Measurements from ENCODE around the gene ELMO2. TPM values are rescaled to one million over a fixed set of nuclear protein-coding genes. Genes with fewer than 3 reads are reported as not detected.

Gene ELMO2
- total RNA-seq, 1 experiment from 2014 or later, result 28.4 TPM

DNA sequence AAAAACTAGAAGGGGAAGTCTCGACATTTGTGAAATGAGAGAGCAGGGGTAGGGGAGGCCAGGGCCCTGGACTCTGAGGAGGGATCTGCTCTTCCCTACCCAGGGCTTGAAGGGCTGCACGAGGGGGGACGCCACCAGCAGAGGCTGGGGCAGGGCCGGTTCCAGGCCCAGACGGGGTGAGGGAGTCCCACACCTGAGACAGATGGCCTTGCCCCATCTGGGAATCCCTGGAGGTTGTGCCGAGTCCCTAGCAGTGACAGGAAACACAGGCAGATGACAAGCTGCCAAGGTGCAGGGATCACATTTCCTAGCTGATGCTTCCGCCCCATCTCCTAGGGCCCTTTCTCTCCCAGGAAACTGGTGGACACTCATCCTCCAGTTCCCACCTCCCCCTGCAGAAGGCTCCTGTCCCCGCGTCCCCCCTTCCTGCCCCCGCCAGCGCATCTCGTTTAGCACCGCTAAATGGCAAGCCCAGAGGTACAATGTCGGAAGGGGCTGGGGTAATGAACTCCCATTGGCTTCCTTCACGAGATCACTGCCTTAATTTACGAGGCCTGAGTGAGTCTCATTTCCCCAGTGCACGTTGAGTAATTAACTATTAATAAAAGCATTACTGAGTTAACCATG, 63.0 kb downstream of the ELMO2 start (continued):
- TF ChIP-seq, protein P1, sequence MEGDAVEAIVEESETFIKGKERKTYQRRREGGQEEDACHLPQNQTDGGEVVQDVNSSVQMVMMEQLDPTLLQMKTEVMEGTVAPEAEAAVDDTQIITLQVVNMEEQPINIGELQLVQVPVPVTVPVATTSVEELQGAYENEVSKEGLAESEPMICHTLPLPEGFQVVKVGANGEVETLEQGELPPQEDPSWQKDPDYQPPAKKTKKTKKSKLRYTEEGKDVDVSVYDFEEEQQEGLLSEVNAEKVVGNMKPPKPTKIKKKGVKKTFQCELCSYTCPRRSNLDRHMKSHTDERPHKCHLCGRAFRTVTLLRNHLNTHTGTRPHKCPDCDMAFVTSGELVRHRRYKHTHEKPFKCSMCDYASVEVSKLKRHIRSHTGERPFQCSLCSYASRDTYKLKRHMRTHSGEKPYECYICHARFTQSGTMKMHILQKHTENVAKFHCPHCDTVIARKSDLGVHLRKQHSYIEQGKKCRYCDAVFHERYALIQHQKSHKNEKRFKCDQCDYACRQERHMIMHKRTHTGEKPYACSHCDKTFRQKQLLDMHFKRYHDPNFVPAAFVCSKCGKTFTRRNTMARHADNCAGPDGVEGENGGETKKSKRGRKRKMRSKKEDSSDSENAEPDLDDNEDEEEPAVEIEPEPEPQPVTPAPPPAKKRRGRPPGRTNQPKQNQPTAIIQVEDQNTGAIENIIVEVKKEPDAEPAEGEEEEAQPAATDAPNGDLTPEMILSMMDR (IDR thresholded peaks at IDR 0.05), result no peak
- TF ChIP-seq ZNF263 (CRISPR knock-in tag; IDR thresholded peaks at IDR 0.05; ENCODE audit: low read depth), result no peak
- TF ChIP-seq, protein P2, sequence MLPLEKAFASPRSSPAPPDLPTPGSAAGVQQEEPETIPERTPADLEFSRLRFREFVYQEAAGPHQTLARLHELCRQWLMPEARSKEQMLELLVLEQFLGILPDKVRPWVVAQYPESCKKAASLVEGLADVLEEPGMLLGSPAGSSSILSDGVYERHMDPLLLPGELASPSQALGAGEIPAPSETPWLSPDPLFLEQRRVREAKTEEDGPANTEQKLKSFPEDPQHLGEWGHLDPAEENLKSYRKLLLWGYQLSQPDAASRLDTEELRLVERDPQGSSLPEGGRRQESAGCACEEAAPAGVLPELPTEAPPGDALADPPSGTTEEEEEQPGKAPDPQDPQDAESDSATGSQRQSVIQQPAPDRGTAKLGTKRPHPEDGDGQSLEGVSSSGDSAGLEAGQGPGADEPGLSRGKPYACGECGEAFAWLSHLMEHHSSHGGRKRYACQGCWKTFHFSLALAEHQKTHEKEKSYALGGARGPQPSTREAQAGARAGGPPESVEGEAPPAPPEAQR (CRISPR knock-in tag; IDR thresholded peaks at IDR 0.05), result no peak
- no peak for TF ChIP-seq OVOL2 (CRISPR knock-in tag; IDR thresholded peaks at IDR 0.05; ENCODE audit: borderline replicate concordance)
- TF ChIP-seq, protein P3, sequence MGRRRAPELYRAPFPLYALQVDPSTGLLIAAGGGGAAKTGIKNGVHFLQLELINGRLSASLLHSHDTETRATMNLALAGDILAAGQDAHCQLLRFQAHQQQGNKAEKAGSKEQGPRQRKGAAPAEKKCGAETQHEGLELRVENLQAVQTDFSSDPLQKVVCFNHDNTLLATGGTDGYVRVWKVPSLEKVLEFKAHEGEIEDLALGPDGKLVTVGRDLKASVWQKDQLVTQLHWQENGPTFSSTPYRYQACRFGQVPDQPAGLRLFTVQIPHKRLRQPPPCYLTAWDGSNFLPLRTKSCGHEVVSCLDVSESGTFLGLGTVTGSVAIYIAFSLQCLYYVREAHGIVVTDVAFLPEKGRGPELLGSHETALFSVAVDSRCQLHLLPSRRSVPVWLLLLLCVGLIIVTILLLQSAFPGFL (CRISPR knock-in tag; IDR thresholded peaks at IDR 0.05; ENCODE audit: borderline replicate concordance), result no peak
- TF ChIP-seq, protein P4, sequence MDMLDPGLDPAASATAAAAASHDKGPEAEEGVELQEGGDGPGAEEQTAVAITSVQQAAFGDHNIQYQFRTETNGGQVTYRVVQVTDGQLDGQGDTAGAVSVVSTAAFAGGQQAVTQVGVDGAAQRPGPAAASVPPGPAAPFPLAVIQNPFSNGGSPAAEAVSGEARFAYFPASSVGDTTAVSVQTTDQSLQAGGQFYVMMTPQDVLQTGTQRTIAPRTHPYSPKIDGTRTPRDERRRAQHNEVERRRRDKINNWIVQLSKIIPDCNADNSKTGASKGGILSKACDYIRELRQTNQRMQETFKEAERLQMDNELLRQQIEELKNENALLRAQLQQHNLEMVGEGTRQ (CRISPR knock-in tag; IDR thresholded peaks at IDR 0.05), result no peak
- TF ChIP-seq ETV6 (CRISPR knock-in tag; IDR thresholded peaks at IDR 0.05), result no peak
- TF ChIP-seq, protein P5, sequence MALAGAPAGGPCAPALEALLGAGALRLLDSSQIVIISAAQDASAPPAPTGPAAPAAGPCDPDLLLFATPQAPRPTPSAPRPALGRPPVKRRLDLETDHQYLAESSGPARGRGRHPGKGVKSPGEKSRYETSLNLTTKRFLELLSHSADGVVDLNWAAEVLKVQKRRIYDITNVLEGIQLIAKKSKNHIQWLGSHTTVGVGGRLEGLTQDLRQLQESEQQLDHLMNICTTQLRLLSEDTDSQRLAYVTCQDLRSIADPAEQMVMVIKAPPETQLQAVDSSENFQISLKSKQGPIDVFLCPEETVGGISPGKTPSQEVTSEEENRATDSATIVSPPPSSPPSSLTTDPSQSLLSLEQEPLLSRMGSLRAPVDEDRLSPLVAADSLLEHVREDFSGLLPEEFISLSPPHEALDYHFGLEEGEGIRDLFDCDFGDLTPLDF (CRISPR knock-in tag; IDR thresholded peaks at IDR 0.05), result no peak
- no peak for TF ChIP-seq ZBTB21 (CRISPR knock-in tag; IDR thresholded peaks at IDR 0.05; ENCODE audit: borderline replicate concordance)
- TF ChIP-seq NR1H2 (CRISPR knock-in tag; IDR thresholded peaks at IDR 0.05), result no peak

DNA sequence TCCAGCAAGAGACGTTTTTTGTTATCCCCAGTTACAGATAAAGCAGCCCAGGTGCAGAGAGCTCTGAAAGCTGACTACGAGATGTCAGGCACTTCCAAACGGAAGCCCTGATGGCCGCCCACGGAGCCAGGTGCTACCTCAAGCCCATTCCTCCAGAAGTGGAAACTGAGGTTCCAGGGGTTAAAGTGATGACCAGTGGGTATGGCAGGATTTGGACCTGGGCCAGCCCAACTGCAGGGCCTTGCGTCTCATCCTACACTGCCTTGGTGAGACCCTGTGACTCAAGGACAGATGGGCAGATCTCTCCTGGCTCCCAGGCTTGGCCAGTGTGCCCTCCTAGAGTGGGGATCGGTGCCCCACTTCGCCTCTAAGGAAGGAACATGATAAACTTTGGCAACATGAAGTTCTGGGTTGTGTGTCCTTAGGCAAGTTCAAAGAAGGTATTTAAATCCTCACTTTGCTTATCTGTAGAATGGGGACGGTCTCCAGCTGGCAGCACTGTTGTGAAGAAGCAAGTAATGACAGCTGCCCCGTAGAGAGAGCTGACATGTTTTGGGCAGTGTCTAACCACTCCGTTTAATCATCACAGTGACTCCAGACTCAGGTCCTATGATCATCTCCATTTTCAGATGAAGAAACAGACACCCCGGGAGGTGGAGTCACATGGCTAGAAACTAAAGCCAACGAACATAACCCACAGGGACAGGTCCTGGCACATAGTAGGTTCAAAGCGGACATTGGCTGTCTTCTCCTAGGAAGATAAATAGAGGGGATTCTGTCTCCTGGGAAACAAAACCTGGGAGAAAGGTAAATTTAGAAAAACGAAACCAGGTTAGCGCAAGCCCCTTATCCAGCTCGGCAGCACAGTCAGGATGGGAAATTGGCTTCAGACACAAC, 63.7 kb downstream of the ELMO2 start:
- no peaks in the 10 kb centered on the region for H3K9me3 Mint-ChIP-seq
- ATAC-seq (no peak), DNase-seq (ENCODE audit: low spot score) (no peak)
- TF ChIP-seq RELA (CRISPR knock-in tag; IDR thresholded peaks at IDR 0.05; ENCODE audit: borderline replicate concordance) (no peak), TEAD1 (CRISPR knock-in tag; IDR thresholded peaks at IDR 0.05) (no peak), NR2C2 (CRISPR knock-in tag; IDR thresholded peaks at IDR 0.05) (no peak), FOXJ3 (CRISPR knock-in tag; IDR thresholded peaks at IDR 0.05; ENCODE audit: borderline replicate concordance) (no peak)
- TF ChIP-seq, protein P6, sequence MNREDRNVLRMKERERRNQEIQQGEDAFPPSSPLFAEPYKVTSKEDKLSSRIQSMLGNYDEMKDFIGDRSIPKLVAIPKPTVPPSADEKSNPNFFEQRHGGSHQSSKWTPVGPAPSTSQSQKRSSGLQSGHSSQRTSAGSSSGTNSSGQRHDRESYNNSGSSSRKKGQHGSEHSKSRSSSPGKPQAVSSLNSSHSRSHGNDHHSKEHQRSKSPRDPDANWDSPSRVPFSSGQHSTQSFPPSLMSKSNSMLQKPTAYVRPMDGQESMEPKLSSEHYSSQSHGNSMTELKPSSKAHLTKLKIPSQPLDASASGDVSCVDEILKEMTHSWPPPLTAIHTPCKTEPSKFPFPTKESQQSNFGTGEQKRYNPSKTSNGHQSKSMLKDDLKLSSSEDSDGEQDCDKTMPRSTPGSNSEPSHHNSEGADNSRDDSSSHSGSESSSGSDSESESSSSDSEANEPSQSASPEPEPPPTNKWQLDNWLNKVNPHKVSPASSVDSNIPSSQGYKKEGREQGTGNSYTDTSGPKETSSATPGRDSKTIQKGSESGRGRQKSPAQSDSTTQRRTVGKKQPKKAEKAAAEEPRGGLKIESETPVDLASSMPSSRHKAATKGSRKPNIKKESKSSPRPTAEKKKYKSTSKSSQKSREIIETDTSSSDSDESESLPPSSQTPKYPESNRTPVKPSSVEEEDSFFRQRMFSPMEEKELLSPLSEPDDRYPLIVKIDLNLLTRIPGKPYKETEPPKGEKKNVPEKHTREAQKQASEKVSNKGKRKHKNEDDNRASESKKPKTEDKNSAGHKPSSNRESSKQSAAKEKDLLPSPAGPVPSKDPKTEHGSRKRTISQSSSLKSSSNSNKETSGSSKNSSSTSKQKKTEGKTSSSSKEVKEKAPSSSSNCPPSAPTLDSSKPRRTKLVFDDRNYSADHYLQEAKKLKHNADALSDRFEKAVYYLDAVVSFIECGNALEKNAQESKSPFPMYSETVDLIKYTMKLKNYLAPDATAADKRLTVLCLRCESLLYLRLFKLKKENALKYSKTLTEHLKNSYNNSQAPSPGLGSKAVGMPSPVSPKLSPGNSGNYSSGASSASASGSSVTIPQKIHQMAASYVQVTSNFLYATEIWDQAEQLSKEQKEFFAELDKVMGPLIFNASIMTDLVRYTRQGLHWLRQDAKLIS (CRISPR knock-in tag; IDR thresholded peaks at IDR 0.05; ENCODE audit: borderline replicate concordance), result no peak
- TF ChIP-seq, protein P7, sequence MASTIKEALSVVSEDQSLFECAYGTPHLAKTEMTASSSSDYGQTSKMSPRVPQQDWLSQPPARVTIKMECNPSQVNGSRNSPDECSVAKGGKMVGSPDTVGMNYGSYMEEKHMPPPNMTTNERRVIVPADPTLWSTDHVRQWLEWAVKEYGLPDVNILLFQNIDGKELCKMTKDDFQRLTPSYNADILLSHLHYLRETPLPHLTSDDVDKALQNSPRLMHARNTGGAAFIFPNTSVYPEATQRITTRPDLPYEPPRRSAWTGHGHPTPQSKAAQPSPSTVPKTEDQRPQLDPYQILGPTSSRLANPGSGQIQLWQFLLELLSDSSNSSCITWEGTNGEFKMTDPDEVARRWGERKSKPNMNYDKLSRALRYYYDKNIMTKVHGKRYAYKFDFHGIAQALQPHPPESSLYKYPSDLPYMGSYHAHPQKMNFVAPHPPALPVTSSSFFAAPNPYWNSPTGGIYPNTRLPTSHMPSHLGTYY (CRISPR knock-in tag; IDR thresholded peaks at IDR 0.05), result no peak
- TF ChIP-seq, protein P8, sequence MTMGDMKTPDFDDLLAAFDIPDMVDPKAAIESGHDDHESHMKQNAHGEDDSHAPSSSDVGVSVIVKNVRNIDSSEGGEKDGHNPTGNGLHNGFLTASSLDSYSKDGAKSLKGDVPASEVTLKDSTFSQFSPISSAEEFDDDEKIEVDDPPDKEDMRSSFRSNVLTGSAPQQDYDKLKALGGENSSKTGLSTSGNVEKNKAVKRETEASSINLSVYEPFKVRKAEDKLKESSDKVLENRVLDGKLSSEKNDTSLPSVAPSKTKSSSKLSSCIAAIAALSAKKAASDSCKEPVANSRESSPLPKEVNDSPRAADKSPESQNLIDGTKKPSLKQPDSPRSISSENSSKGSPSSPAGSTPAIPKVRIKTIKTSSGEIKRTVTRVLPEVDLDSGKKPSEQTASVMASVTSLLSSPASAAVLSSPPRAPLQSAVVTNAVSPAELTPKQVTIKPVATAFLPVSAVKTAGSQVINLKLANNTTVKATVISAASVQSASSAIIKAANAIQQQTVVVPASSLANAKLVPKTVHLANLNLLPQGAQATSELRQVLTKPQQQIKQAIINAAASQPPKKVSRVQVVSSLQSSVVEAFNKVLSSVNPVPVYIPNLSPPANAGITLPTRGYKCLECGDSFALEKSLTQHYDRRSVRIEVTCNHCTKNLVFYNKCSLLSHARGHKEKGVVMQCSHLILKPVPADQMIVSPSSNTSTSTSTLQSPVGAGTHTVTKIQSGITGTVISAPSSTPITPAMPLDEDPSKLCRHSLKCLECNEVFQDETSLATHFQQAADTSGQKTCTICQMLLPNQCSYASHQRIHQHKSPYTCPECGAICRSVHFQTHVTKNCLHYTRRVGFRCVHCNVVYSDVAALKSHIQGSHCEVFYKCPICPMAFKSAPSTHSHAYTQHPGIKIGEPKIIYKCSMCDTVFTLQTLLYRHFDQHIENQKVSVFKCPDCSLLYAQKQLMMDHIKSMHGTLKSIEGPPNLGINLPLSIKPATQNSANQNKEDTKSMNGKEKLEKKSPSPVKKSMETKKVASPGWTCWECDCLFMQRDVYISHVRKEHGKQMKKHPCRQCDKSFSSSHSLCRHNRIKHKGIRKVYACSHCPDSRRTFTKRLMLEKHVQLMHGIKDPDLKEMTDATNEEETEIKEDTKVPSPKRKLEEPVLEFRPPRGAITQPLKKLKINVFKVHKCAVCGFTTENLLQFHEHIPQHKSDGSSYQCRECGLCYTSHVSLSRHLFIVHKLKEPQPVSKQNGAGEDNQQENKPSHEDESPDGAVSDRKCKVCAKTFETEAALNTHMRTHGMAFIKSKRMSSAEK (CRISPR knock-in tag; IDR thresholded peaks at IDR 0.05; ENCODE audit: borderline replicate concordance), result no peak
- CTCF ChIA-PET, result interaction anchor here (1.1 to 1.6 kb wide), 4 partner anchors 31 to 214 kb away, joined by 3 to 7 read pairs (median 3); no protein-coding TSS in a partner anchor
- H3K27ac Mint-ChIP-seq, result no peak overlapping the region
- peaks cover 11% of the 10 kb centered on the region for H3K4me1 Mint-ChIP-seq
- peaks cover 18% of the 10 kb centered on the region for H3K27me3 Mint-ChIP-seq (ENCODE audit: low read depth)
- H3K36me3 Mint-ChIP-seq, result no peaks in the 10 kb centered on the region
- H3K4me3 Mint-ChIP-seq, result no peak overlapping the region
- POLR2A ChIA-PET, result no interaction called here
